ENCODE measurements around the gene NKD1.

The NKD1 gene

DNA sequence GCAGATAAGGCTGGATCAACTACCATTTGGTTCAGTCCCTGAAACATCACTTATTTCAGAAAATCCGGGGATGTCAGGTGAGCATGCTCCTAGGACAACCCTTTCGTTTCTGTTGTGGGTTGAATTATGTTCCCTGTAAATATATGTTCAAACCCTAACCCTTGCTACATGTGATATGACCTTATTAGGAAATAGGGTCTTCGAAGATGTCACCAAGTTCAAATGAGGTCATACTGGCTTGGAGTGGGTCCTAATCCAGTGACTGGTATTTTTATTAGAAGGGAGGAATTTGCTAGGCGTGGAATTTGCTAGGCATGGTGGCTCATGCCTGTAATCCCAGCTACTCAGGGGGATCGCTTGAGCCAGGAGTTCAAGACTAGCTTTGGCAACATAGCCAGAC lies 111.6 kb downstream of the NKD1 start:
- no peaks in the 10 kb centered on the region for H3K27me3 ChIP-seq (ENCODE audit: insufficient read depth, low read depth, severe bottlenecking)

DNA sequence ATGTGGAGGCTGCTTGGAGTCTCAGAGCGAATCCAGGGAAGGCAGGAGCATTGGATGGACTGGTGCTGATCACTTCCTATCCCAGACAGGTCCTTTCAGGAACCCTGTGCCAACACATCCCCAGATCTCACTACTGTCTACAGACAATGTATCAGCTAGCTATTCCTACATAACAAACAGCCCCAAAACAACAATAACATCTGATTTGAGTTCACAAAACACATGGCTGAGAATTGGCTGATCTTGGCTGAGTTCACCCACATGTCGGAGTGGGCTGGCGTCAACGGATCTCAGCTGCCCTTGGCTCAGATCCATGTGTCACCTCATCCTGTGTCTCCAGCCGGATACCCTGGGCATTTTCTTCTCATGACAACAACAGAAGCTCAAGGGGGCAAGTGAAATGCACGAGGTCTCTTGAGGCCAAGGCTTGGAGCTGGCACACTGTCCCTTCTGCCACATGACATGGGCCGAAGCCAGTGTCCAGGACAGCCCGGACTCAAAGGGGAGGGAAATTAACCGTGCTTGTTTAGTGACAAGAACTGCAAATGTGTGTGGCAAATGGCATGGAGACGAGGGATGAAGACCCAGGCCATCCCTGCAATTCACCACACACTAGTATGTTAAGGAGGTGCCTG lies 114.2 kb downstream of the NKD1 start:
- H3K9me3 ChIP-seq (ENCODE audit: severe bottlenecking), result peaks cover 3% of the 10 kb centered on the region
- H3K4me3 ChIP-seq (ENCODE audit: low read depth, low read length), result no peak overlapping the region
- no peak for DNase-seq
- H3K36me3 ChIP-seq, result no peaks in the 10 kb centered on the region
- H3K27ac ChIP-seq, result no peak overlapping the region
- TF ChIP-seq, protein P1, sequence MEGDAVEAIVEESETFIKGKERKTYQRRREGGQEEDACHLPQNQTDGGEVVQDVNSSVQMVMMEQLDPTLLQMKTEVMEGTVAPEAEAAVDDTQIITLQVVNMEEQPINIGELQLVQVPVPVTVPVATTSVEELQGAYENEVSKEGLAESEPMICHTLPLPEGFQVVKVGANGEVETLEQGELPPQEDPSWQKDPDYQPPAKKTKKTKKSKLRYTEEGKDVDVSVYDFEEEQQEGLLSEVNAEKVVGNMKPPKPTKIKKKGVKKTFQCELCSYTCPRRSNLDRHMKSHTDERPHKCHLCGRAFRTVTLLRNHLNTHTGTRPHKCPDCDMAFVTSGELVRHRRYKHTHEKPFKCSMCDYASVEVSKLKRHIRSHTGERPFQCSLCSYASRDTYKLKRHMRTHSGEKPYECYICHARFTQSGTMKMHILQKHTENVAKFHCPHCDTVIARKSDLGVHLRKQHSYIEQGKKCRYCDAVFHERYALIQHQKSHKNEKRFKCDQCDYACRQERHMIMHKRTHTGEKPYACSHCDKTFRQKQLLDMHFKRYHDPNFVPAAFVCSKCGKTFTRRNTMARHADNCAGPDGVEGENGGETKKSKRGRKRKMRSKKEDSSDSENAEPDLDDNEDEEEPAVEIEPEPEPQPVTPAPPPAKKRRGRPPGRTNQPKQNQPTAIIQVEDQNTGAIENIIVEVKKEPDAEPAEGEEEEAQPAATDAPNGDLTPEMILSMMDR (IDR thresholded peaks at IDR 0.05; ENCODE audit: low read depth, low read length), result no peak
- no peaks in the 10 kb centered on the region for H3K27me3 ChIP-seq (ENCODE audit: insufficient read depth, low read depth, severe bottlenecking)

More for the DNA sequence above, 111.6 kb downstream of the NKD1 start:
- TF ChIP-seq, protein P1 (IDR thresholded peaks at IDR 0.05; ENCODE audit: low read depth, low read length), result no peak
- no peak overlapping the region for H3K4me3 ChIP-seq (ENCODE audit: low read depth, low read length)
- H3K27ac ChIP-seq, result no peak overlapping the region
- no peak for DNase-seq
- peaks cover 3% of the 10 kb centered on the region for H3K9me3 ChIP-seq (ENCODE audit: severe bottlenecking)
- no peaks in the 10 kb centered on the region for H3K36me3 ChIP-seq

DNA sequence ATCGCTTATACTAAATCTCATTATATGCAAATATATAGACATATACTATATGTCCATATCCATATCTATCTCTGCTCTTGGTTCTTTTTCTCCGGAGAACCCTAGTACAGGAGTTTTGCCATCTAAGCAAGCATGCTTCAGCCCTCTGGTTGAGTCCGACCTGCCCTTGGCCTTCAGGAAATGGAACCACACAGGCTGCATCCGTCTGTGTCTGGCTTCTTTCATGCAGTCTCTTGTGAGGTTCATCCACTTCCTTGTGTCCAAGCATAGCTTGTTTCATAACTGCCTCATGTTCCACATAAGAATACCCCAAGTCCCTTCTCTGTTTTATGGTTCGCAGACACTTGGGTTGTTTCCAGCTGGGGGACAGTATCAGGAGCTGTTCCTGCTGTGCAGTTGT lies 116.1 kb downstream of the NKD1 start:
- Histone ChIP-seq H3K4me3 (ENCODE audit: low read depth, low read length) (no peak overlapping the region), H3K27ac (no peak overlapping the region), H3K36me3 (no peaks in the 10 kb centered on the region), H3K9me3 (ENCODE audit: severe bottlenecking) (peaks cover 3% of the 10 kb centered on the region), H3K27me3 (ENCODE audit: insufficient read depth, low read depth, severe bottlenecking) (no peaks in the 10 kb centered on the region)
- TF ChIP-seq, protein P1 (IDR thresholded peaks at IDR 0.05; ENCODE audit: low read depth, low read length), result no peak
- no peak for DNase-seq

DNA sequence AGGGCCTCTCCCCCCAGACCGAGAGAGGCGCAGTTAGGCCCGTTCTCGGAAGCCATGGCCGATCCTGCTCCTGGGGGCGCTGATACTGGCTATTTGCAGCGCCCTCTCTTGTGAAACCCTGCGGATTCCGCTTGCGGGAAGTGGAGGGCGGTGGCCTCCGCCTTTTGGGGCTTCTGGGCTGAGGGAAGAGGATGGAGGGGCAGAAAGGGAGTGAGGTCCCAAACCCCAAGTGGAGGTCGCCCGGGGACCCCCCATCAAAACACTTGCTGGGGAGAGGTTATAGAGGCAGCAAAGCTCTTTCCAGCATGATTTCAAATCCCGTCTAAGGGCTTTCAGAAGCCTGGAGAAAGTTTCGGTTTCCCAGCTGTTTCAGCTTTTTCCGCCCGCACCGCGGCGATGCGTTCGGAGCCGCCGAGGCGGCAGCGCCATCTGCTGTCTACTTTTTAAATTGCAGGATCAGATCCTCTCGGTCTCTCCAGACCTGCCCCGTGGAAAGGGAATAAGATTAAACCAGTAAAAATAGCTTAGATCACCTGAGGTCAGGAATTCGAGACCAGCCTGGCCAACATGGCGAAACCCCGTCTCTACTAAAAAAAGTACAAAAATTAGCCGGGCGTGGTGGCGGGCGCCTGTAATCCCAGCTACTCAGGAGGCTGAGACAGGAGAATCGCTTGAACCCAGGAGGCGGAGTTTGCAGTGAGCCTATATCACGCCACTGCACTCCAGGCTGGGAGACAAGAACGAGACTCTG lies 117.1 kb downstream of the NKD1 start:
- Histone ChIP-seq H3K27me3 (ENCODE audit: insufficient read depth, low read depth, severe bottlenecking) (no peaks in the 10 kb centered on the region), H3K9me3 (ENCODE audit: severe bottlenecking) (peaks cover 3% of the 10 kb centered on the region), H3K27ac (no peak overlapping the region; the same call in 1 of the 2 replicates), H3K4me3 (ENCODE audit: low read depth, low read length) (no peak overlapping the region), H3K36me3 (no peaks in the 10 kb centered on the region)
- TF ChIP-seq, protein P1 (IDR thresholded peaks at IDR 0.05; ENCODE audit: low read depth, low read length), result peak; percentile 77
- DNase-seq, result peak; percentile 78

DNA sequence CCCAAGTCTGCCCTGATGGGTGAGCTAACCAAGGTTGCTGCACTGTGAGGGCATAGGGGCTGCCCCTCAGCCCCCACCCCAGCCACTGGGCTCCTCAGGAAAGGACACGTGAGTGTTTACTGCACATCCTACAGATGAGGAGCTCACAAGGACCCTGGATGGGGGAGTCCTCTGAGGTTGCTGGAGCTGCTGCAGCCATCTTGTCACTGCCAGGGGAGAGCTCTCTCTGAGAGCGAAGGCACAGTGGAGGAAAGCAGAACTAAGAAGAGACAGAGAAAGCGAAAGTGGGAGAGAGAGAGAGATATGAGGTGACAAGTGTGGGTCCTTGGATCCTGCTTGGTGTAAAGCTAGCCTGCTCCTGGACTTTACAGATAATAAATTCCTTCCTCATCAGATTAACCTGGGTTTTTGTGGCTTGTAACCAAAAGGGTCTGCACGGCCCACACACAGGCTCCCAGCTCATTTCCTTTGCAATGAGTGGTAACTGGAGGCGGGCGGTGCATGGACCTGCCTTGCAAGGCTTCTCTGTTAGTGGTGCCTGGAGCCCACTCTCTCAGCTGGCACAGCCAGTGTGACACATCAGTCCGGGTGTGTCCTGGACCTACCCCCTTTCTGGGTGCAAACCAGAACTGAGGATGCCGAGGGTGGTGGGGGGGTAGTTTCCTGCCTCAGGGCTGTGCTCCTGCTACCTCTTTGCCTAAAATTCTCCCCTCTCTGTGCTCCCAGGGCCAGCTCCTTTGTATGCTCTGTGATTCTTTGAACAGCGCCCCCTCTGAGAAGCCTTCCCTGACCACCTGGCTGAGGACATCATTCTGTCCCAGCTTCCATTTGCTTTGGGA lies 118.7 kb downstream of the NKD1 start:
- DNase-seq, result no peak
- Histone ChIP-seq H3K9me3 (ENCODE audit: severe bottlenecking) (peaks cover 11% of the 10 kb centered on the region), H3K4me3 (ENCODE audit: low read depth, low read length) (no peak overlapping the region), H3K27ac (no peak overlapping the region), H3K36me3 (no peaks in the 10 kb centered on the region), H3K27me3 (ENCODE audit: insufficient read depth, low read depth, severe bottlenecking) (no peaks in the 10 kb centered on the region)
- TF ChIP-seq, protein P1 (IDR thresholded peaks at IDR 0.05; ENCODE audit: low read depth, low read length), result no peak

Data from WERI-Rb-1 (cell line).